Measurements from ENCODE around the gene PAK6.
A peak's percentile ranks its signal among the peaks of the same experiment; 100 is the strongest.

Gene PAK6

GRCh38 chr15:40323239-40323952 lies 84.5 kb downstream of the PAK6 start, which contains the start of gene INAFM2:
TSS of gene INAFM2 (plus strand) at chr15:40323692. CDS start at chr15:40324056, 364 bp downstream.
- Mint-ChIP-seq H3K27ac (no peak within 1 kb of the TSS), H3K4me1 (ENCODE audit: low read depth) (peaks cover 28% of the 10 kb centered on the region)

GRCh38 chr15:40323953-40324937 lies 85.4 kb downstream of the PAK6 start:
- no peaks in the 10 kb centered on the region for H3K27me3 Mint-ChIP-seq
- H3K9me3 Mint-ChIP-seq: no peaks in the 10 kb centered on the region
- peaks cover 28% of the 10 kb centered on the region for H3K4me1 Mint-ChIP-seq (ENCODE audit: low read depth)
- H3K27ac Mint-ChIP-seq: peak overlapping the region; percentile 40
- peaks cover 11% of the 10 kb centered on the region for H3K36me3 Mint-ChIP-seq (ENCODE audit: low read depth)
- peak overlapping the region; percentile 77 for H3K4me3 Mint-ChIP-seq
- DNase-seq: peak; percentile 61

More at GRCh38 chr15:40323239-40323952, 84.5 kb downstream of the PAK6 start, which contains the start of gene INAFM2:
- H3K4me3 Mint-ChIP-seq: peak within 1 kb of the TSS; percentile 77
- peaks cover 11% of the 10 kb centered on the region for H3K36me3 Mint-ChIP-seq (ENCODE audit: low read depth)
- DNase-seq: peak; percentile 93
- H3K27me3 Mint-ChIP-seq: no peaks in the 10 kb centered on the region
- no peaks in the 10 kb centered on the region for H3K9me3 Mint-ChIP-seq

- Mint-ChIP-seq H3K4me3 (peak overlapping the region; percentile 77), H3K27me3 (no peaks in the 10 kb centered on the region), H3K36me3 (ENCODE audit: low read depth) (peaks cover 11% of the 10 kb centered on the region), H3K27ac (no peak overlapping the region), H3K9me3 (no peaks in the 10 kb centered on the region), H3K4me1 (ENCODE audit: low read depth) (peaks cover 28% of the 10 kb centered on the region)
- DNase-seq: no peak
These were observed 86.3 kb downstream of the PAK6 start for GRCh38 chr15:40325188-40325587.

GRCh38 chr15:40325700-40326099 lies 86.8 kb downstream of the PAK6 start:
- Mint-ChIP-seq H3K9me3 (no peaks in the 10 kb centered on the region), H3K27ac (no peak overlapping the region), H3K4me1 (ENCODE audit: low read depth) (peaks cover 28% of the 10 kb centered on the region), H3K27me3 (no peaks in the 10 kb centered on the region), H3K36me3 (ENCODE audit: low read depth) (peaks cover 11% of the 10 kb centered on the region), H3K4me3 (no peak overlapping the region)
- no peak for DNase-seq
